Ishikawa (cell line): ENCODE results near the gene ANKFN1.

Experiments
- CEBPB ChIP-seq: IDR thresholded peaks from 2 replicates; pipeline ENCODE4 v1.6.1; 2012
- CREB1 ChIP-seq: IDR thresholded peaks from 2 replicates; pipeline ENCODE4 v1.6.1; 2012; ENCODE audit warnings: low read depth
- EGR1 ChIP-seq: IDR thresholded peaks from 2 replicates; pipeline ENCODE4 v1.6.1; 2012
- EP300 ChIP-seq: IDR thresholded peaks from 2 replicates; pipeline ENCODE4 v1.6.1; 2012; ENCODE audit warnings: borderline replicate concordance
- FOXM1 ChIP-seq: IDR thresholded peaks from 2 replicates; pipeline ENCODE4 v1.6.1; 2012; ENCODE audit warnings: low read depth, borderline replicate concordance
- MAX ChIP-seq: IDR thresholded peaks from 2 replicates; pipeline ENCODE4 v1.6.1; 2012
- NFIC ChIP-seq: IDR thresholded peaks from 2 replicates; pipeline ENCODE4 v1.6.1; 2012
- RAD21 ChIP-seq: IDR thresholded peaks from 2 replicates; pipeline ENCODE4 v1.6.1; 2012; ENCODE audit warnings: low read depth
- REST ChIP-seq: IDR thresholded peaks from 2 replicates; pipeline ENCODE4 v1.6.1; 2012; ENCODE audit warnings: low read depth, mild to moderate bottlenecking
- TAF1 ChIP-seq: IDR thresholded peaks from 2 replicates; pipeline ENCODE4 v1.6.1; 2012; ENCODE audit warnings: low read depth, mild to moderate bottlenecking
- TCF12 ChIP-seq: IDR thresholded peaks from 2 replicates; pipeline ENCODE4 v1.6.1; 2012; ENCODE audit warnings: low read depth
- TEAD4 ChIP-seq: IDR thresholded peaks from 2 replicates; pipeline ENCODE4 v1.6.1; 2012
- USF1 ChIP-seq: IDR thresholded peaks from 2 replicates; pipeline ENCODE4 v1.6.1; 2012
- YY1 ChIP-seq: IDR thresholded peaks from 2 replicates; pipeline ENCODE4 v1.6.1; 2012; ENCODE audit warnings: low read depth
- ZBTB7A ChIP-seq: IDR thresholded peaks from 2 replicates; pipeline ENCODE4 v1.6.1; 2012; ENCODE audit warnings: low read depth

Gene ANKFN1

GRCh38 chr17:56300144-56300543 lies 146.9 kb downstream of the ANKFN1 start:
- TF ChIP-seq TAF1 (no peak), ZBTB7A (no peak), CEBPB (no peak), EP300 (no peak), EGR1 (no peak), FOXM1 (no peak), TEAD4 (no peak), REST (no peak), MAX (no peak), YY1 (no peak)

GRCh38 chr17:56305007-56305406 lies 151.7 kb downstream of the ANKFN1 start:
- no peak for TF ChIP-seq CEBPB
- no peak for TF ChIP-seq TAF1
- TF ChIP-seq FOXM1: no peak

GRCh38 chr17:56309897-56310296 lies 156.6 kb downstream of the ANKFN1 start:
- TF ChIP-seq FOXM1: no peak
- no peak for TF ChIP-seq TCF12
- no peak for TF ChIP-seq ZBTB7A
- TF ChIP-seq REST: no peak
- no peak for TF ChIP-seq CEBPB

- TF ChIP-seq REST (no peak), TAF1 (no peak), YY1 (no peak), TCF12 (no peak), RAD21 (no peak), EGR1 (no peak), USF1 (no peak), TEAD4 (no peak), NFIC (no peak), ZBTB7A (no peak), FOXM1 (no peak), EP300 (no peak), CEBPB (no peak), CREB1 (no peak), MAX (no peak)
These were observed 157.5 kb downstream of the ANKFN1 start for GRCh38 chr17:56310782-56311181.

- TF ChIP-seq NFIC (no peak), REST (no peak), TEAD4 (no peak), YY1 (no peak), MAX (no peak), EP300 (no peak), RAD21 (no peak), TAF1 (no peak)
These were observed 159.9 kb downstream of the ANKFN1 start for GRCh38 chr17:56313201-56313600.
